HG03045 (cell line): ENCODE results near the gene TMA7B.

Source experiments
- ATAC-seq: cut with Tn5 transposase; IDR thresholded peaks from one replicate; pipeline ENCODE4 v1.9.1; 2021; ENCODE audit warnings: mild to moderate bottlenecking, moderate library complexity; ENCODE audit not compliant: unreplicated experiment

The TMA7B gene

GRCh38 chr22:39997939-39998726, 37.9 kb downstream of the TMA7B start:
- ATAC-seq = no peak

- no peak for ATAC-seq
Measured at GRCh38 chr22:39999144-39999757, 39.1 kb downstream of the TMA7B start.

- ATAC-seq = no peak
Measured at GRCh38 chr22:40000171-40000570, 40.0 kb downstream of the TMA7B start.

GRCh38 chr22:40001106-40001505, 40.9 kb downstream of the TMA7B start:
- no peak for ATAC-seq

- no peak for ATAC-seq
Measured at GRCh38 chr22:40001800-40002577, 41.8 kb downstream of the TMA7B start.

GRCh38 chr22:40002935-40003715, 42.9 kb downstream of the TMA7B start:
- ATAC-seq = no peak

- no peak for ATAC-seq
Measured at GRCh38 chr22:40004836-40005235, 44.6 kb downstream of the TMA7B start.

GRCh38 chr22:40006641-40007040, 46.4 kb downstream of the TMA7B start:
- ATAC-seq = no peak

GRCh38 chr22:40007853-40008710, 47.9 kb downstream of the TMA7B start:
- ATAC-seq = no peak

- ATAC-seq = no peak
Measured at GRCh38 chr22:40008726-40009291, 48.6 kb downstream of the TMA7B start.

- ATAC-seq = no peak
Measured at GRCh38 chr22:40009292-40009774, 49.1 kb downstream of the TMA7B start.

- ATAC-seq = no peak
Measured at GRCh38 chr22:40009951-40010671, 49.9 kb downstream of the TMA7B start.

- no peak for ATAC-seq
Measured at GRCh38 chr22:40010746-40011145, 50.5 kb downstream of the TMA7B start.
